ENCODE measurements around the gene GHRHR.
A peak's percentile ranks its signal among the peaks of the same experiment; 100 is the strongest.

The GHRHR gene

DNA sequence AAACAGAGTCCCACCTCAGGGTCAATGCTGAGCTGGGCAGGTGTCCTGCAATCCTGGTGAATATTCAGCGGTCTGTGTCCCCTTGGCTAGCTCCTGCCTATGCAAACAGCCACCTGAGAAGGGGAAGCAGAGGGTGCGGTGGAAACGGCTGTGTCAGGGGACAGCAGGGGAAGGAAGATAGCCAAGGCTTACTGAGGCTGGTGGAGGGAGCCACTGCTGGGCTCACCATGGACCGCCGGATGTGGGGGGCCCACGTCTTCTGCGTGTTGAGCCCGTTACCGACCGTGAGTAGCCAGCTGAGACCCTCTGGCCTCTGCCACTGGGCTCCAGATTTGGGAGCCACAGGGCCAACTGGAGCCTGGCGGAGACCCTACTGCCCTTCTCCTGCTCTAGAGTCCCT is at the start of gene GHRHR:
Gene GHRHR, plus strand, starts transcription at position 112 of the 400 bp plus-strand sequence. Its CDS starts 116 bp downstream, at position 228.
- no peak for DNase-seq (ENCODE audit: low read depth)

GRCh38 chr7:30914596-30914995 is 49.2 kb upstream of the GHRHR start:
- no peak for DNase-seq (ENCODE audit: low read depth)

DNA sequence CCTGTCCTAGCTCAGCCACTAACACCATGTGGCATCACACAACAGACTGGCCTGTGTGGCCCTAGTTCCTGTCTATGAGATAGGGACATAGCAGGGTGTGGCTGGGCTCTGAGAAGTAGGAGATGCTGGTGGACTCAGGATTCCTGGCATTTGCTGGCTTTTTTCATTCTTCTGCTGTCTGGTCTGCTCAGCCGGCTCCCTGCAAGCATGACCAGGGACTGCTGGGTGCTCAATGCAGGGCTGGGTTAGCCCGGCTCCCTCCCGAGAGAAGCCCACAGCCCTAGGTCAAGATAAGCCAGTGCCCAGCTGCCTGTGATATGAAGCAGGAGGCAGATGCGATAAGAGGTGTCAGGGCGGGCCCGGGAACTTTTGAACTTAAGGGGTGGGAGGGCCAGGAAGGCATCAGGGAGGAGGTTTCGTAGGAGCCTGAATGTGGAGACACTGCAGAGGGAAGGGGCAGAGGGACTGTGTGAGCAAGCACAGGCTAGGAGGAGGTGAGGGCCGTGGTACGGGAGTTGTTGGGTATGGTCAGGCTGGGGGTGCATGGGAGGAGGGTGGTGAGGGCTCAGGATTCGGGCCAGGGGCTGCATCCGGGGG is 48.6 kb upstream of the GHRHR start:
- DNase-seq (ENCODE audit: low read depth), result peak; percentile 79

- DNase-seq (ENCODE audit: low read depth), result no peak
Measured at GRCh38 chr7:30915751-30916150, 48.0 kb upstream of the GHRHR start.

- no peak for DNase-seq (ENCODE audit: low read depth)
Measured at GRCh38 chr7:30916255-30916654, 47.5 kb upstream of the GHRHR start.

DNA sequence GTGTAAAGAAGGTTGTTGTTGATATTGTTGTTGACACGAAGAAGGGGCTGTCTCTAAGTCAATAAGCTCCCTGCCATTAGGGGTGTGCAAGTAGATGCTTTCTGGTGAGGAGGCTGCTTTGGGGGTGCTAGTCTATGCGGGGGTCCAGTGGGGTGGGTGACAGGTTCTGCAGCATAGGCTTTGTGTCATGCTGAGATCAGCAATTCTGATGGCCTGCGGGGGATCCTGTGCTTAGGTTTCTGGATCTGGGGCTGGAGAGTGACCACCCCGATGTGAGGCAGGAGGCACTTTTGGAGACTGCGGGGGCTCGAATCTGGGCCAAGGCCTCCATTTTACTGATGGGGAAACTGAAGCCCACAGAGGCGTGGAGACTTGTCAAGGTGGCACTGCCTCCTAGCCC is 47.0 kb upstream of the GHRHR start:
- no peak for DNase-seq (ENCODE audit: low read depth)

DNA sequence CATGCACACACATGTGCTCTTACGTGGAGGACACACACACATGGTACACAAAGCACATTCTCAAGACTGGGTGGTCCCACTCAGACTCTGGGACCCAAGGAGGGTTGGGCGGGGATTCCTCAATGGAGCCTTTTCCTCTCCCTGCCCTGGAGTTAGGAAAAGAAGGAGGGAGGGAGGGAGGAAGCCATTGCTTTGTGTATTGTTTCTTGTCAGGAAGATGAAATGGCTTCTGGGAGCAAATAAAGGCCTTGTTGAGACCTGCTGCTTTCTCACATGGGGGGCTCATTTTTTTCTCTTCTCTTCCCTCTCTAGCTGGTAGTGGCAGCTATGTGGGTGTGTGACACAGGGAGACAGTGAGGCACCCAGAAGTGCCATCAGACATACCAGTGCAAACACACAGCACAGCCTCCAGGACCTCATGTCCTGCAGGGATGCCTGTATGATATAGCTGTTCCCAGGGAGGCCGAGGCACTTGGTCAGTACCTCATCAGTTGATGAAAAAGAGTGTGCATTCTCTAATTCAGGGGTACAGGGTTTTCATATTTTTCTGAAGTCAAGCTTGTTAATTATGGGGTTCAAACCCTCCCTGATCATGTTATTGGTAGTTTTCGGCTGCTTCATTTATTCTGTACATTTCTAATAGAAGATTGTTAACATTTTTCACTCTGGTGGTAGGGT is 46.4 kb upstream of the GHRHR start:
- DNase-seq (ENCODE audit: low read depth), result no peak

- no peak for DNase-seq (ENCODE audit: low read depth)
Measured at GRCh38 chr7:30918676-30919075, 45.1 kb upstream of the GHRHR start.

DNA sequence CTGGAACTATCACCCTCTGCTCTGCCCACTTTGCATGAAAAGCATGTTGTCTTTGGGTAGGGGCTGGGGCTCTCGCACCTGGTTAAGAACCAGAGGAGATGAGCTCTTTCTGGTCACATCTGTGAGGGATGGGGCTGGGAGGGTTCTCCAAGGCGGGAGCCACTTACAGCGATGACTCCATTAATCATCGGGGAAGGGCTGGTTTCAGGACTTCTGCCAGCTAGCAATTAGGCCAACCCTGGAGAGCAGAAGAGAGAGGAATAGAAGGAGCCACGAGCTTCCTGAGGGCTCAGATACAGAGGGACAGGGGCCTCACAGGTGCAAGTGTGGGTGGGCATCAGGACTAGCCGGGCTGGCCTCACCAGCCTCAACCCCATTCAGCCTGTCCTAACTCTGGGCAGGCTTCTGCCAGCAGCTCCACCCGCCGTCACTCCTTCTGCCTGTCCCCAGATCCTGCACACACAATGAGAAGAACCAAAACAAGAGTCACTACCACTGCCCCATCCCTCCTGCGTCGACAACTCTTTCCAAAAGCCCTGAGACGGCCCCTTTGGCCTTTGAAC is 43.7 kb upstream of the GHRHR start:
- DNase-seq (ENCODE audit: low read depth), result no peak

DNA sequence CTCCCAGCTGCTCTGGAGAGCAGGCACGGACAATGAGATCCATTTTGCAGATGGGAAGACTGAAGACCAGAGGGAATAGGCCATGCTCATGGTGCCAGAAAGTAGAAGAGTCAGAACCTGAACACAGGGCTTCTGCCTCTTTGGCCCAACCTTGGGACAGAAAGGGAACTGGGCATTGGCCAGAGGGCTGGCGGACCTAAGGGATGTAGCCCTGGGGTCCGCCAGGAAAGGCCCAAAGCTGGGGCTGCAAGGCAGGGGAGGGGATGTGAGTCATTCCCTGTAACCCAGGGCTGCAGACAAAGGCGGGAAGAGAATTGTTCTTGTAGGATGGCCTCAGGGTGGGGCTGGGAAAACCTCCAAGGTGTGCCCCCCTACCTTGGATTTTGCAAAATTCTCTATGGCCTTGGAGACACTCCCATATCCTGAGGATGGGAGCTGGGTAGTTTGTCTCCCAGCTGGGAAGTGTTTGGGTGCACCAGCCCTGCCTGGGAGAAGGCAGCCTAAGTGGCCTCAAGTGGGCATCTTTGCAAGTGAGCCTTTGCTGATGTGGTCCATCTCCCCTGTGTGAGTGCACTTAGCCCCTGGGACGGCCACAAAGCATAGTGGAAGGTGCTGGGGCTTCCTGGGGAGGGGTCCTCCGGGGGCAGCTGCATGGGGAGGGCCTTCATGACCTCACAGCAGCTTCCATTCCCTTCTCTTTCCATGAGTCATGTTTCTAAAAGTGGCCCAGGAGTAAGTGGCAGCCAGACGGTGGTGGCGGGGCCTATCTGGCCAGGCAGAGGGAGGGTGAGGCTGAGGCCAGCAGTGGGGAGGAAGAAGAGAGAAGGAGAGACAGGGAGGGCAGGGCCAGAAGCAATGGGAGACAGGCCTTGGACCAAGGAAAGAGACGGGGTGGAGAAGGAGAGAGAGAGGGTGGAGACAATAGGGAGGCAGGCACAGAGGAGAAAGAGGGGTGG is 42.9 kb upstream of the GHRHR start:
- DNase-seq (ENCODE audit: low read depth), result no peak

GRCh38 chr7:30921540-30922401 is 42.0 kb upstream of the GHRHR start:
- no peak for DNase-seq (ENCODE audit: low read depth)

DNA sequence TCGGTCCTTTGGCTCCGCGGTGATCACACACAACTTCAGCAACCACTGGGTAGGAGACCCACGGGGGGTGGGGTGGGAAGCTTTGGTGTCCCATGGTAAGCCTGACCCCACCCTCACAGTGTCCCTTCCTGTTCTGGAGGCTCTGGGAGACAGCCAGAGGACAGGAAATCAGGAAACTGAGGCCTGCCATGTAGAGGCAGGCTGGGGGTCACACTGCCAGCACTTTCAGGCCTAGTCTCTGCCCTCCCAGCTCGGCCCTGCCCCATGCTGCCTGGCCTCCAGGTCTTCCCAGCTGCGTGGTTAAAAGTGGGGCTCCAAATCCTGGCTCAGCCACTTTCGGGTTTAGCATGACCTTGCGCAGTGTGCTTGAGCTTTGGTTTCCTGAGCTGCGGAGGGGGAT is 41.2 kb upstream of the GHRHR start:
- no peak for DNase-seq (ENCODE audit: low read depth)

DNA sequence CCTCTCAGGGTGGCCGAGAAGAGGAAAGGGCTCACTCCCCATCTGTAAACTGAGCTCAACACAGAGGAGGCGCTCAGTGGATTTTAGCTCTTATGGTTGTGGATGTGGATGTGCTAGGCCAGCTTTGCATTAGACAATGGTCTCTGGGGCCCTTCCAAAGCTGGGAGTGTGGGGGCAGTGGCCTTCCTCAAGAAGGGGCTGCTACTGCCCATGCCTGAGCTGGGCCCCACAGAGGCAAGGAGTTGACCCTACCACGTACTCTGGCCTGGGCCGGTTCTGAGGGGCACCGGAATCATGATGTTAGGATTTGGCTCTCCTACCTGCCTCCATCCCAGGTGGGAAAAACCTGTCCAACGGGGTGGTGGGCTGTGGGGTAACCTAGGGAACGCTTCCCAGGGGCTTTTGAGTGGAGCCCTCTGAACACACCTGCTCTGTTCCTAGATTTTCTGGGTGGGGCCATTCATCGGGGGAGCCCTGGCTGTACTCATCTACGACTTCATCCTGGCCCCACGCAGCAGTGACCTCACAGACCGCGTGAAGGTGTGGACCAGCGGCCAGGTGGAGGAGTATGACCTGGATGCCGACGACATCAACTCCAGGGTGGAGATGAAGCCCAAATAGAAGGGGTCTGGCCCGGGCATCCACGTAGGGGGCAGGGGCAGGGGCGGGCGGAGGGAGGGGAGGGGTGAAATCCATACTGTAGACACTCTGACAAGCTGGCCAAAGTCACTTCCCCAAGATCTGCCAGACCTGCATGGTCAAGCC is 40.6 kb upstream of the GHRHR start:
- no peak for DNase-seq (ENCODE audit: low read depth)

GRCh38 chr7:30923774-30924413 is 39.9 kb upstream of the GHRHR start:
- DNase-seq (ENCODE audit: low read depth), result no peak

- no peak for DNase-seq (ENCODE audit: low read depth)
Measured at GRCh38 chr7:30924624-30925023, 39.1 kb upstream of the GHRHR start.

DNA sequence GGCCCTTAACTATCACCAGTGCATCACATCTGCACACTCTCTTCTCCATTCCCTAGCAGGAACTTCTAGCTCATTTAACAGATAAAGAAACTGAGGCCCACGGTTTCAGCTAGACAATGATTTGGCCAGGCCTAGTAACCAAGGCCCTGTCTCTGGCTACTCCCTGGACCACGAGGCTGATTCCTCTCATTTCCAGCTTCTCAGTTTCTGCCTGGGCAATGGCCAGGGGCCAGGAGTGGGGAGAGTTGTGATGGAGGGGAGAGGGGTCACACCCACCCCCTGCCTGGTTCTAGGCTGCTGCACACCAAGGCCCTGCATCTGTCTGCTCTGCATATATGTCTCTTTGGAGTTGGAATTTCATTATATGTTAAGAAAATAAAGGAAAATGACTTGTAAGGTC is 38.6 kb upstream of the GHRHR start:
- DNase-seq (ENCODE audit: low read depth), result no peak

DNA sequence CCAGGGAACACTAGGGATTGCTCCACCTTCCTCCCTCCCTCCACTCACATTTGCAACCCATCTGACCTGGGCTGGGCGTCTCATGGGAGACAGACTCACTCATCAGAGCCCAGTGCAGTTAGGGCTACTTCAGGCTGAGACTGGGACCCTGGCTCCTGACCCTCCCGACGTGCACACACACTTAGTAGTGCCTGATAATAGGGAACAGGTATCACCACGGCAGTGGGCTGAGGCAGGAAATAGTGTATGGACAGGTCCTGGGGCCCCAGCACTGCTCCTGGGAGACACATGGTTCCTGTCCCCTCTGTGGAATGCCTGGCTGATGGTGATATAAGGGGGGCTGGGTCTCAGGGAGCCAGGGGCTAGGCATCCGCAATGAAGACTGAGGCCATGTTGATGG is 37.8 kb upstream of the GHRHR start:
- DNase-seq (ENCODE audit: low read depth), result no peak

DNA sequence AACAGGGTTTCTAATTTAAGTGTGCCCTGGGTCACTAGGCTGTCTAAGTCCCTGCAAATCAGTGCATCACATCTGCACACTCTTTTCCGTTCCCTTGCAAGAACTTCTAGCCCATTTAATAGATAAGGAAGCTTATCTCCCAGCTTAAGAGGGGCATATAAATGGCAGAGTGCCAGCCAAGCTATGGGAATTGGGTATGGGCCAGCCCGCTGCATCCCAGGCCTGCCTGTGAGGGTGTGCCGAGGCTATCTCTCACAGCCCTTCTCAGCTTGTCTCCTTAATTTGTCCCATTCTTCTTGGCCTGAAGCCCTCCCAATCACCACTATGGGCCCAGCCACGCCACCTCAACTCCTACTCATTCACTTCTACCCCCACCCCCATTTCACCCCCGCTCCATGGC is 37.4 kb upstream of the GHRHR start:
- DNase-seq (ENCODE audit: low read depth), result peak; percentile 83

DNA sequence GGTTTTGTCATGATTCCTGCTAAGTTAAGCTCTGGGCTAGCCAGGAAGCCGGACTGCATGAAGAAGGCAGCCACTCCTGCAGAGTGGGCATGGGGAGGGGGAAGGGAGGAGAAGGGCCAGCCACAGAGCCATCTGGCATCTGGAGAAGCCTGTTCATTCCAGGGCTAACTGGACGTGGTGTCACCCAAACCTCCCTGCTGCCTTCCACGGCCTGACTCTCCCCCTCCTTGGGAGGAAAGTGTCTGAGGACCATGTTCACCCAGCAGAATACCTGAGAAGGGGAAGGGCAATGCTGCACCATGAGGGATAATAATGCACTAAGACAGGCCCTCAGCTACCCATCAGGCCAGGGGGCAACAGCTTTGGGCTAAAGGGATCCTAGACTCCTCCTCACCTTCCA is 36.7 kb upstream of the GHRHR start:
- no peak for DNase-seq (ENCODE audit: low read depth)

DNA sequence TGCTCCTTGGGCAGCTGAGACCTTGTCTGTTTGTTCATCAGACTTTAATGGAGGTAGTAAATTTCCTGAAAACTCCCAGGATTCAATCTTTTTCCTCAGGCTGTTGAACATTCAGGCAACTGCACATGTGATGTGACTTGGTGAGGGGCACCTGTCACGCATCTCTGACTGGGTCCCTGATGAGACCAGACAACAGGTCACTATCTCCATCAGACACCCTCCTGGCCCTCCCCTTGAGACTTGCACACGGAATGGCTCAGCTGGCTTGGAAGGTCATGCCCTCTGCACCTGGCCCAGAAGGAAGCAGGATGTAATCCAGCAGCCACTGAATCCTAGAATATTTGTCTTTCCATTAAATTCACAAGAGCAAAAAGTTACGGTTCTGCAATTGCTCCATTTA is 36.2 kb upstream of the GHRHR start:
- no peak for DNase-seq (ENCODE audit: low read depth)
